Thyroid gland (tissue), 4 donors: Measurements from ENCODE around the gene TPD52L2. TPM values are rescaled to one million over a fixed set of nuclear protein-coding genes. Genes with fewer than 3 reads are reported as not detected.
"Not testable (repeated sequence)": the region's sequence is repeated elsewhere in the genome, so short reads cannot be mapped to it uniquely, and the experiment has no call there.

Source experiments
- DNase-seq, 2 donors: peaks; one replicate each; pipeline ENCODE4 v3.0.0-alpha.2; 2019
- H3K27ac ChIP-seq, 3 donors: fragments of 200-600 bp; sonication (generic); 1 replicate in 2 of 3; 2 replicates in 1 of 3; pipeline ENCODE4 v1.5.1; 2016 to 2019; ENCODE audit warnings: mild to moderate bottlenecking in 1 of 3, moderate library complexity in 1 of 3
- H3K27me3 ChIP-seq: fragments of 200-600 bp; sonication (generic); one replicate; pipeline ENCODE4 v1.5.1; 2019
- H3K36me3 ChIP-seq, 2 donors: fragments of 200-600 bp; sonication (generic); one replicate each; pipeline ENCODE4 v1.5.1; 2016 to 2019
- H3K4me1 ChIP-seq, 2 donors: fragments of 200-600 bp; sonication (generic); one replicate each; pipeline ENCODE4 v1.5.1; 2017 to 2019
- H3K4me3 ChIP-seq, 3 donors: fragments of 200-600 bp; sonication (generic); replicated peaks in 1 of 3; 1 replicate in 2 of 3; 2 replicates in 1 of 3; pipeline ENCODE4 v1.5.1; 2016; ENCODE audit warnings: mild to moderate bottlenecking in 1 of 3
- H3K9me3 ChIP-seq: fragments of 200-600 bp; sonication (generic); one replicate; pipeline ENCODE4 v1.5.1; 2017
- CTCF ChIP-seq, 6 experiments: fragments of 200-600 bp in 3 of 6; fragments of 450-650 bp in 3 of 6; sonication (generic) in 3 of 6; IDR thresholded peaks; one replicate each; pipeline ENCODE4 v1.5.1; 2016 to 2019; ENCODE audit warnings: antibody characterized with exemption in 6 of 6, mild to moderate bottlenecking in 2 of 6, inconsistent platforms in 1 of 6, moderate library complexity in 1 of 6
- POLR2A ChIP-seq, 2 donors: fragments of 450-650 bp; IDR thresholded peaks; one replicate each; pipeline ENCODE4 v1.6.1; 2017; ENCODE audit warnings: antibody characterized with exemption in 2 of 2, mild to moderate bottlenecking in 2 of 2, moderate library complexity in 1 of 2
- WGBS, 2 donors: methylation state at CpG; one replicate each; pipeline ENCODE4 v1.1.5; 2017; 5-methylcytosine and 5-hydroxymethylcytosine counted together
- intact Hi-C: fragments of 100-400 bp; cut with DNase I; formaldehyde crosslinking; loops from one replicate; pipeline ENCODE4 v1.15.1; 2023
- total RNA-seq, 4 donors: library from RNA; depleted of rRNA; stranded (reverse); fragments of >200 nt; gene quantifications; one replicate each; pipeline ENCODE4 v1.2.3, GENCODE V29; 2016

TPD52L2 gene
- total RNA-seq, 4 donors from 2014 or later = 69.4 to 93.3 (median 89.6) TPM

DNA sequence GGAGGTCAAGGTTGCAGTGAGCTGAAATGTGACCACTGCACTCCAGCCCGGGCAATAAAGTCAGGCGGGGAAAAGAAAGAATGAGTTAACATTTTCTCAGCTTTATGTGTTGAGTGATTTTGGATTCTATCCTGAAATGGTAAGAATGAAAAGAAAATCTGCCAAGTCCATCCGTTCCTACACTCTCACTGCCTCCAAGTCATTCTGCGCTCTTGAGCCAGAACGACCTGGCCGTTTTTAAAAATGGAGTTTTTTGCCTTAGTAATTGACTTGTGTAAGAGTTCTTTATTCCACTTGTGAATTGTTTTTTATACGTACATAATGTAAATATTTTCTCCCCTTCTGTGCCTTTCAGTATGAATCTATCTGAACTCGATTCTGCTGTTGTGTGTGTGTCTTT is 58.6 kb downstream of the TPD52L2 start:
- no peak overlapping the region for H3K4me3 ChIP-seq
- H3K9me3 ChIP-seq = no peaks in the 10 kb centered on the region
- H3K36me3 ChIP-seq = peaks cover 5 to 12% of the 10 kb centered on the region in 2 donors
- no peak overlapping the region for H3K27ac ChIP-seq
- DNase-seq = no peak
- intact Hi-C loops = no loop called here
- no peaks in the 10 kb centered on the region for H3K27me3 ChIP-seq
- H3K4me1 ChIP-seq = peaks cover 0 to 10% of the 10 kb centered on the region in 2 donors
- 42 to 52% methylated on average over 8 of the region's 8 CpGs for WGBS, 2 donors
- no peak for TF ChIP-seq CTCF (IDR thresholded peaks at IDR 0.05)
- no peak for TF ChIP-seq POLR2A (IDR thresholded peaks at IDR 0.05)

DNA sequence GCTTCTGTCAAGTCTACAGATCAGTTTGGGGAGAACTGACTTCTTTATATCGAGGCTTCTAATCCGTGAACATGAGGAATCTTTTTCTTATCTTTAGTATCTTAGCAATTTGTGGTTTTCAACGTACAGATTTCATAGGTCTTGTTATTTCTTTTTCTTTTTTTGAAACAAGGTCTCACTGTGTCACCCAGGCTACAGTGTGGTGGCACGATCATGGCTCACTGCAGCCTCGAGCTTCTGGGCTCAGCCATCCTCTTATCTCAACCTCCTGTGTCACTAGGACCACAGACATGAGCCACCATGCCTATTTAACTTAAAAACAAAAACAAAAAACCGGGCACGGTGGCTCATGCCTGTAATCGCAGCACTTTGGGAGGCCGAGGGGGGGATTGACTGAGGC is 59.2 kb downstream of the TPD52L2 start:
- intact Hi-C loops = no loop called here
- peaks cover 11 to 17% of the 10 kb centered on the region in 2 donors for H3K36me3 ChIP-seq

GRCh38 chr20:63926298-63926697 is 61.2 kb downstream of the TPD52L2 start:
- no peak overlapping the region for H3K4me3 ChIP-seq
- TF ChIP-seq POLR2A (IDR thresholded peaks at IDR 0.05) (no peak), CTCF (IDR thresholded peaks at IDR 0.05) (no peak)
- no peak overlapping the region for H3K27ac ChIP-seq
- intact Hi-C loops = no loop called here
- H3K9me3 ChIP-seq = no peaks in the 10 kb centered on the region
- WGBS, 2 donors = 87% methylated on average over 8 of the region's 8 CpGs
- peaks cover 0 to 10% of the 10 kb centered on the region in 2 donors for H3K4me1 ChIP-seq
- no peak for DNase-seq
- peaks cover 31 to 33% of the 10 kb centered on the region in 2 donors for H3K36me3 ChIP-seq
- no peaks in the 10 kb centered on the region for H3K27me3 ChIP-seq

More for the DNA sequence above, 59.2 kb downstream of the TPD52L2 start:
- Histone ChIP-seq H3K4me1 (peaks cover 0 to 10% of the 10 kb centered on the region in 2 donors), H3K9me3 (no peaks in the 10 kb centered on the region), H3K4me3 (no peak overlapping the region), H3K27ac (no peak overlapping the region), H3K27me3 (no peaks in the 10 kb centered on the region)
- DNase-seq = no peak
- no peak for TF ChIP-seq POLR2A (IDR thresholded peaks at IDR 0.05)
- no peak for TF ChIP-seq CTCF (IDR thresholded peaks at IDR 0.05)
- WGBS, 2 donors = 49 to 64% methylated on average over 9 of the region's 9 CpGs

GRCh38 chr20:63929071-63929470 is 64.0 kb downstream of the TPD52L2 start:
- intact Hi-C loops = no loop called here

GRCh38 chr20:63929473-63929883 is 64.4 kb downstream of the TPD52L2 start:
- H3K4me3 ChIP-seq, H3K27ac ChIP-seq, H3K4me1 ChIP-seq, intact Hi-C loops, DNase-seq, H3K9me3 ChIP-seq, H3K27me3 ChIP-seq: not testable (repeated sequence)
- WGBS, 2 donors = 87 to 95% methylated on average over 8 to 29 of the region's 31 CpGs
- H3K36me3 ChIP-seq = peaks cover 46 to 50% of the 10 kb centered on the region in 2 donors

More at GRCh38 chr20:63929071-63929470, 64.0 kb downstream of the TPD52L2 start:
- Histone ChIP-seq H3K4me1 (peaks cover 0 to 2% of the 10 kb centered on the region in 2 donors), H3K27me3 (no peaks in the 10 kb centered on the region), H3K27ac (no peak overlapping the region), H3K9me3 (no peaks in the 10 kb centered on the region), H3K36me3 (peaks cover 46 to 48% of the 10 kb centered on the region in 2 donors), H3K4me3 (no peak overlapping the region)
- WGBS, 2 donors = 95 to 97% methylated on average over 24 to 26 of the region's 26 CpGs
- no peak for DNase-seq
- TF ChIP-seq CTCF (IDR thresholded peaks at IDR 0.05) = no peak
- no peak for TF ChIP-seq POLR2A (IDR thresholded peaks at IDR 0.05)
